NB4 (cell line): Measurements from ENCODE around the gene MAST1.

Source experiments
- MYC ChIP-seq: IDR thresholded peaks from 2 replicates; pipeline ENCODE4 v1.6.1; 2011; ENCODE audit warnings: low read depth, low read length
- POLR2A ChIP-seq: IDR thresholded peaks from 2 replicates; pipeline ENCODE4 v1.6.1; 2011; ENCODE audit warnings: mild to moderate bottlenecking; ENCODE audit not compliant: insufficient read length; ENCODE audit errors: extremely low read depth
- TF ChIP-seq, protein P1 (sequence below): IDR thresholded peaks from one replicate; pipeline ENCODE4 v1.5.1; 2012; ENCODE audit warnings: low read depth, low read length
- TF ChIP-seq, protein P2 (sequence below): IDR thresholded peaks from 2 replicates; pipeline ENCODE4 v1.6.1; 2011; ENCODE audit warnings: low read depth, low read length

- TF ChIP-seq, protein P1, sequence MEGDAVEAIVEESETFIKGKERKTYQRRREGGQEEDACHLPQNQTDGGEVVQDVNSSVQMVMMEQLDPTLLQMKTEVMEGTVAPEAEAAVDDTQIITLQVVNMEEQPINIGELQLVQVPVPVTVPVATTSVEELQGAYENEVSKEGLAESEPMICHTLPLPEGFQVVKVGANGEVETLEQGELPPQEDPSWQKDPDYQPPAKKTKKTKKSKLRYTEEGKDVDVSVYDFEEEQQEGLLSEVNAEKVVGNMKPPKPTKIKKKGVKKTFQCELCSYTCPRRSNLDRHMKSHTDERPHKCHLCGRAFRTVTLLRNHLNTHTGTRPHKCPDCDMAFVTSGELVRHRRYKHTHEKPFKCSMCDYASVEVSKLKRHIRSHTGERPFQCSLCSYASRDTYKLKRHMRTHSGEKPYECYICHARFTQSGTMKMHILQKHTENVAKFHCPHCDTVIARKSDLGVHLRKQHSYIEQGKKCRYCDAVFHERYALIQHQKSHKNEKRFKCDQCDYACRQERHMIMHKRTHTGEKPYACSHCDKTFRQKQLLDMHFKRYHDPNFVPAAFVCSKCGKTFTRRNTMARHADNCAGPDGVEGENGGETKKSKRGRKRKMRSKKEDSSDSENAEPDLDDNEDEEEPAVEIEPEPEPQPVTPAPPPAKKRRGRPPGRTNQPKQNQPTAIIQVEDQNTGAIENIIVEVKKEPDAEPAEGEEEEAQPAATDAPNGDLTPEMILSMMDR: peak; percentile 22
- TF ChIP-seq, protein P2, sequence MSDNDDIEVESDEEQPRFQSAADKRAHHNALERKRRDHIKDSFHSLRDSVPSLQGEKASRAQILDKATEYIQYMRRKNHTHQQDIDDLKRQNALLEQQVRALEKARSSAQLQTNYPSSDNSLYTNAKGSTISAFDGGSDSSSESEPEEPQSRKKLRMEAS: no peak
- TF ChIP-seq POLR2A (no peak), MYC (no peak)
Observed at GRCh38 chr19:12838182-12838885, at the start of gene MAST1.
